ENCODE data around the gene PTPRE.

Gene PTPRE

GRCh38 chr10:127882391-127882790 lies 24.5 kb upstream of the PTPRE start:
- no peak for TF ChIP-seq CTCF (IDR thresholded peaks at IDR 0.05; ENCODE audit: low read depth, low read length, missing control alignments)

DNA sequence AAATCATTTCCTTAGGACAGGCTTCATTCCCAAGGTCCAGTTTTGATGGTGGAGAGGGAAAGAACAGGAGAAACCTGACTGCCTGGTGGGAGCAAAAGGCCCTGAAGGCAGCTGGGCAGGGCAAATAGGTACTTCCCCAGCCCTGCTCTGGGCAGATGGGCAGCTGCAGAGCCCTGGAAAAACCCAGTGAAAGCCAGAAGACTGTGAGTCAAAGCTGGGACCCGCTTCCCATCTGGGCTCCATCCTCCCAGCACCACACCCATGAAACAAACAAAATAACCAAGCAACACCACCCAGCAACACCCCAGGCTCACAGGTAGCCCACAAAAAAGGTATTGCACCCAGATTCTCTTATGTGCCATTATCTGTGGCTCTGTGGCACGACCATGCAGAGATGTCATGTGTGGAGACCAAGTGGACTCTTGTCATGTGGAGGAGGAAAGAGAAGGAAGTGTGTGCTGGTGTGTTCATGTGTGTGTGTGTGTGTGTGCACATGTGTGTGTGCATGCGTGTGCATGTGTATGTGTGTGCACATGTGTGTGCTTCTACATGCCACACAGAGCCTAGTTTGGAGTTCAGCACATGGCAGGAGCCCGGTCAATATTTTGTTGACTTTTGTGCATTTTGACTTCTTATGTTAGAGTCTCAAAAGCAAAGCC lies 24.0 kb upstream of the PTPRE start:
- TF ChIP-seq CTCF (IDR thresholded peaks at IDR 0.05; ENCODE audit: low read depth, low read length, missing control alignments), result no peak
- H3K4me3 ChIP-seq (ENCODE audit: low read depth, low read length), result no peak overlapping the region
- in situ Hi-C loops (cut with HindIII; ENCODE audit: low sequenced_read_pairs), result no loop called here
- no peak for DNase-seq (ENCODE audit: low read depth)

More at GRCh38 chr10:127882391-127882790, 24.5 kb upstream of the PTPRE start:
- in situ Hi-C loops (cut with HindIII; ENCODE audit: low sequenced_read_pairs), result no loop called here
- H3K4me3 ChIP-seq (ENCODE audit: low read depth, low read length), result no peak overlapping the region
- no peak for DNase-seq (ENCODE audit: low read depth)

GRCh38 chr10:127883516-127883915 lies 23.4 kb upstream of the PTPRE start:
- no peak for DNase-seq (ENCODE audit: low read depth)
- H3K4me3 ChIP-seq (ENCODE audit: low read depth, low read length), result no peak overlapping the region
- in situ Hi-C loops (cut with HindIII; ENCODE audit: low sequenced_read_pairs), result no loop called here
- no peak for TF ChIP-seq CTCF (IDR thresholded peaks at IDR 0.05; ENCODE audit: low read depth, low read length, missing control alignments)

DNA sequence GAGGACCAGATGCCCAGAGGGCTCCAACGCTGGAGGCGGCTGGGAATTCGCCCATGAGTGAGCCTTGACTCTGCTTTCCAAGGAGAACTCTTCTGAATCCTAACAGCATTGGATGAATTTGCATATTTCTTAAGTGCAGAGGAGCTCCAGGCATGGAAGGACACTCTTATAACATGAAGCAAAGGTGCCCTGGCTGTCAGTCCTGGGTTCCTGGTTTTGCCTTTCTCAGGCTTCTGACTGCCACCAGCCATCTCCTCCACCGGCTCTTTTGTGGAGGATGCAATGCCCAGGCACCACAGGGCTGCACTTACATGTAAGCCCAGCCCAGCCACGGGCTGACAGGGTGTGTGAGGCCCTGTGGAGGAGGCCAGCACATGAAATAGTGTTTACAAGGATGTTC lies 22.4 kb upstream of the PTPRE start:
- H3K4me3 ChIP-seq (ENCODE audit: low read depth, low read length), result no peak overlapping the region
- in situ Hi-C loops (cut with HindIII; ENCODE audit: low sequenced_read_pairs), result no loop called here
- no peak for TF ChIP-seq CTCF (IDR thresholded peaks at IDR 0.05; ENCODE audit: low read depth, low read length, missing control alignments)
- DNase-seq (ENCODE audit: low read depth), result no peak

DNA sequence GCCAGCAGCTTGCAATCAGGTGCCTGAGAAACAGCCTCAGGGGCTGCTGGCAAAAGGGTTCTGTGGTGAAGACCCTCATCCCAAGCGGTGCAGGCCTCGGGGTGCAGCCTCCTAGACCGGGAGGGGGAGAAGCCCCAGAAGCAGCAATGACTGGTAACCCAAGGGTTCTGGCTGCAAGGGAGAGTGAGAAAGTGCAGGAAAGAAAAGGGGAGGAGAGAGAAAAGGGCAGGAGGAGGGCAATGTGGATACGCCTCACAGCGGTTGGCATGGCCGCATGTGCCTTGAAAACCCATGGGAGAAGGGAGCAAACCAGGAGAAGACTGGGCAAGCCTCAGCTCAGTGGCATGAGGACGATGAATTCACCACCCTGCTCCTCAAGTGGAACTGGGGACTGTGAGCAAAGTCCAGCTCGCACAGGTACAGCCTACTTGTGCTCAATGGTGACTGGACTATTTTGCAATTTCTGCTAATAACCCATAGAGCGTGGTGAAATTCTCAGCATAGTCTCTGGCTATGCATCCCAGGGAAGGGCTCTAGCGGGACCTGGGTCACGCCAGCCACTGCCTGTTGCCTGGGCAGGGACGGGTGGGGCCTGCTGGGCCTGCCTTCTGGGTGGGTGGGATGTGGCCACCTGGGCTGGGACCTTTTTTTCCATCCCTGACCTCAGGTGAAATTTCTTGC lies 20.4 kb upstream of the PTPRE start:
- H3K4me3 ChIP-seq (ENCODE audit: low read depth, low read length), result no peak overlapping the region
- no peak for TF ChIP-seq CTCF (IDR thresholded peaks at IDR 0.05; ENCODE audit: low read depth, low read length, missing control alignments)
- in situ Hi-C loops (cut with HindIII; ENCODE audit: low sequenced_read_pairs), result no loop called here
- DNase-seq (ENCODE audit: low read depth), result no peak

GRCh38 chr10:127887541-127888415 lies 19.1 kb upstream of the PTPRE start:
- in situ Hi-C loops (cut with HindIII; ENCODE audit: low sequenced_read_pairs), result no loop called here
- no peak overlapping the region for H3K4me3 ChIP-seq (ENCODE audit: low read depth, low read length)
- TF ChIP-seq CTCF (IDR thresholded peaks at IDR 0.05; ENCODE audit: low read depth, low read length, missing control alignments), result no peak
- no peak for DNase-seq (ENCODE audit: low read depth)
